Stimulated activated CD4-positive, alpha-beta T cell treated with anti-CD3 and anti-CD28 coated beads, Interleukin-12 subunit alpha, Interleukin-12 subunit beta, amount 100 ng/mL, for 24 hours (primary cell): ENCODE data around the gene SIM2.

Experiments
- DNase-seq, 2 experiments: peaks; one replicate each; pipeline ENCODE4 v3.0.0-alpha.2; 2020; ENCODE audit warnings: low read depth in 2 of 2

SIM2 gene

DNA sequence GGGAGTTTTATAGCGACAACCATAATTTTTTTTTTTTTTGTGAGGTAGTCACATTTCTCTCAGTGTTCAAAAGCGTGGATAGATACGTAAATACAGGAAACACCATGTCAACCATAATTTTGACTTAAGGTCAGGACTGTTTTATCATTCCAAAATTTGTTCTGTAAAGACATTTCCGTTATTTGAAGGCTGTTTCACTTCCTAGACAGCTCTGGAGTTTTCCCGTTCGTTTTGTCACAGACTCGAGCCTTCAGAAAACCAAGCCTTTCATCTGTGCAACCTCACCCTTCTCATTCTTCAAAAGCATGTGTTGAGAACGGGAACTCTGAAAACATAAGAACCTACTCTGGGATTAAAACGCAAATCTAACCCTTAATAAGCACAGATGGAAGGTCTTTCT, 17.9 kb downstream of the SIM2 start:
- no peak for DNase-seq

DNA sequence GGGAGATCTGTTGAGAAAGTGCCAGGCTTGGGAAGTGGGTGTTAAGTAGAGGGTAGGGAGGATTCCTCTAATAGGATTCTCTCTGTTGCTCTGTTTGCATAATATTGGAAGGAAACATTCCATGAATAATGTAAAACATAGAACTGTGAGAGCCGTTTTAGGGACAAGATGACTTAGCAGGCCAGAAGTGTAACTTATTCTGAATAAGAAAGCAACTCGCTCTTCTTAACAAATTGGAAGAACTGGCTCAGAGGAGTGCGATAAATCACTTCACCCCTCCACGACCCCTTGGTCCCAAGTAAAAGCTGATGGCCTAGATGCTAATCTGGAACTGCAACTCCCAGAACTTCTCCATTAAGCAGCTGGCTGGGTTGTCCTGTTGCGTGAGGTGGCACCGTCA, 19.1 kb downstream of the SIM2 start:
- DNase-seq = no peak

DNA sequence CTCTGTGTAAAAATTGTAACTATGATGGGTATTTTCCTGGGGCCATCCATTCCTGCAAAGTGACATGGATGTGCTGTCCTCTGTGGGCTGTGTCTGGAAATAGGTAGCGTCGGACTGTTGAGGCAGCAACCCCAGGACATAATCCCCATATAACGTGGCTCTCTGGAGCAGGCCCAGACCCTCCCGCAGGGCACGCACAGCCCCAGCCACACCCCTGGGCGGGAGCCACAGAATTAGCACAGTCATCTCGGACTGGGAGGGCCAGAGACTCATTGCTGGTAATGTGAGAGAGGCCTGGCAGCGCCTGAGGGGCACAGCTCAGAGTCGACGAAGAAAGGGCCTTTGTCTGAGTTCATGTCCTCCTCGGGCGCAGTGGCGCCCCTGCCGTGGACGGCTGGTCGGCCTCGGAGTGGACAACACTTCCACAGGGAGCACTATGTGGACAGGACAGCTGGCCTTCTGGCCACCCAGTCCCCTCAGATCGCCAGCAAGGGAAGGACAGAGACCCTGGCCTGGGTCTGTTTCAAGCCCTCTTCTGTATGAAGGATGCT, 20.1 kb downstream of the SIM2 start:
- DNase-seq = no peak

DNA sequence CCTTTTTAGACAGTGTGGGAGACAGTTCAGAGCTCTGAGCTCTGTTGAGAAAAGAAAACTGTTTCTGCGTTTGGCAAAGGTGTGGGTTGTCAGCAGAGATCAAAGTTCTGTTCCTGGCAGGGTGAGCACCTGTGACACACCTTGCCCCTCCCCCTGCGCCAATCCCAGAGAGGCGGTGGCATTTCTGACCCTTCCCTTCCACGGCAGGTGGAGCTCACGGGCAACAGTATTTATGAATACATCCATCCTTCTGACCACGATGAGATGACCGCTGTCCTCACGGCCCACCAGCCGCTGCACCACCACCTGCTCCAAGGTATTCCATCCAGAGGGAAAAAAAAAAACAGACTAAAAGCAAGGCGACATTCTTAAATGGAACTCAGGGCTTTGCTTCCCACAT, 20.7 kb downstream of the SIM2 start:
- no peak for DNase-seq

DNA sequence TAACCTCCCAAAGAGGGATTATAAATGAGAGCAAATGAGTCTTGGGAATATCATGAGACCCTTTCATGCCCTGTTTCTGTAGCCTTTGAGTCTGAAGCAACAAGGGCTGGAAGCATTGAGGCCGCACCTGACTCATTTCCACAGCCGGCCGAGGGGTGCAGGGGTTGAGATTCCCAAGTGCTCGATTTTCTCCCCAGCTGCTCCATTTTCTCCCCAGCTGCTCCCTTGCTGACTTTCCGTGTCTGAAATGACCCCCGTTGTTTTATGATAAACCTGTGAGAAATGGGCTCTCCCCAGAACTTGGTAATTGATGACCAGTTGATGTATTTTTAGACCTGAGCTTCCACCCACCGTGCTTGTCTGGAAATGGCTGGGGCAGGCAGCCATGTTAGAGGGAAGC, 22.9 kb downstream of the SIM2 start:
- no peak for DNase-seq

DNA sequence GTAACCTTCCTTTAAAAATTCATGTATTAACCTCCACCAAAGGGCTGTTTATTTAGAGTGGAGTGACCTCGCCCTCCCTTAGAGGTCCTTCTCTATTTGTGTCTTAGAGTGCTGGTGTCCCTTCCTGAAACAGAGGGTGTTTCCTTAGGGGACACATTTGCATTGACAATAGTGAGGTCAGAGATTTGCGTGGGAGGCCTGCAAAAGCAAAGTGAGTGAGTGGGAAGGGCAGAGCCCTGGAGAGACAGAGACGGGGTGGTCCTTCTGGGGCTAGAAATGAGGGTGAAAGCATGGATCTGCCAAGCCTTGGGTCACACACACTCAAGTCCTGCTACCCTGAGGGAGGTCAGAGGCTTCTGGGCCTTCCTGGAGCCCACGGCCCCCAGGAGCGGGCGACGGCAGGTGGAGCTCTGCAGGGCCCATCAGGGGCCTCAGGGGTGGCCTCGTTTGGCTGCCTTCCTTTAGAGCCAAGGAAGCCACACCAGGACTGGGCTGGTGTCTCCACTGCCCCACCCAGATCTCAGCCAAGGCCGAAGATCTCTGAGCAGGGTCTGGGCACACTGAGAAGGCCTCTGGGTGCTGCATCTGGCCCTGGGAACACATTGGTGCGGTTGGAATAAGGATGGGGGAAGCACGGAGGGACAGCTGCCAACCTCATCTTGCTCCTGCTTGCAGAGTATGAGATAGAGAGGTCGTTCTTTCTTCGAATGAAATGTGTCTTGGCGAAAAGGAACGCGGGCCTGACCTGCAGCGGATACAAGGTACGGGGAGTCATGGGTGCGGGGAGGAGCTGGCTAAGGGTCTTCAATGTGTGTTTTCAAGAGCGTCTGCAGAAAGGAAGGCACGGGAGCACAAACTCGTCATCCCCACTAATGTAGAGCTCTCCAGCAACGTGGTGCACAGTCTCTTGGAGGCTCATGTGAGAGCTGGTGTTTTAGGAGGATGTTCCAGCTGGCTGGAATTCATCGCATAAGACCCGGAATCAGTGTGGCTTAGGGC, 23.8 kb downstream of the SIM2 start:
- DNase-seq = no peak

DNA sequence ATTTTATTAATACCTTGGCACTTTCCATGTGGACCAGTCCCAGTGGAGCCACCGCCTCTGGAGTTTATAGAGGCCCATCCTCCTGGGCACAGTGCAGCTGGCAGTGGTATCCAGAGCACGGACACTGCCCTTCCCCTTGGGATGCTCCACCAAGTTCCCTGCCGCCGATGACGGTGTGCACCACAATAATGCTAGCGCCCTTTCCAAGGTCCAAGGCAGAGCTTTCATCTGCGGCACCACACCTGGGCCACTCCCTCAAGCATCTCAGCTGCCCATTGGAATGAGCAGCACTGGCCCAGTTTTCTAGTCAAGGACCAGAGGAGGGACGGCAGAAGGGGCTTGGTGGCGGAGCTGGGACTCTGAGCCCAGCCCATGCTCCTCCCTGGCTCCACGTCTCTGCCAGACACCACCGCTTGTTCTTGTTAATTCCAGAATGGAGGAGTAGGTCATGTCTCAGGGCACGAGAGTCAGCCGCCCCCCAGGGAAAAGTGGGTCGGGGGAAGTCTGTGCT, 24.5 kb downstream of the SIM2 start:
- DNase-seq = no peak

DNA sequence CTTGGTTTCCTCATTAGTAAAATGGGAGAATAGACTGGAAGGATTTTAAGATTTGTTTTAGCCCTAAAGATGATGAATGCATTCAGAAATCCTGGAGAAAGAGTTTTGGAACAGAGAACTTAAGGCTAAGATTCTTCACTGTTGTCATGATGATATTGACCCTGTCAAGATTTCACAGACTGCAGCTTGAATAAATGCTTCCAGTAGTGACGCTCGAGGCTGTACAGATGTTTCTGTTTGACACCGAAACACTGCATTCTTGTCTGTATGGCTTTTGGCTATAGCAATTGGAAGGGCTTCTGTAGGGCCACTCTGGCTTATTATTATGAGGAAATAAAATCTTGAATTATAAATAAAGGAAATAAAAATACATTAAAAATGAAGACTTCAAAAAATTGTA, 25.7 kb downstream of the SIM2 start:
- DNase-seq = no peak

DNA sequence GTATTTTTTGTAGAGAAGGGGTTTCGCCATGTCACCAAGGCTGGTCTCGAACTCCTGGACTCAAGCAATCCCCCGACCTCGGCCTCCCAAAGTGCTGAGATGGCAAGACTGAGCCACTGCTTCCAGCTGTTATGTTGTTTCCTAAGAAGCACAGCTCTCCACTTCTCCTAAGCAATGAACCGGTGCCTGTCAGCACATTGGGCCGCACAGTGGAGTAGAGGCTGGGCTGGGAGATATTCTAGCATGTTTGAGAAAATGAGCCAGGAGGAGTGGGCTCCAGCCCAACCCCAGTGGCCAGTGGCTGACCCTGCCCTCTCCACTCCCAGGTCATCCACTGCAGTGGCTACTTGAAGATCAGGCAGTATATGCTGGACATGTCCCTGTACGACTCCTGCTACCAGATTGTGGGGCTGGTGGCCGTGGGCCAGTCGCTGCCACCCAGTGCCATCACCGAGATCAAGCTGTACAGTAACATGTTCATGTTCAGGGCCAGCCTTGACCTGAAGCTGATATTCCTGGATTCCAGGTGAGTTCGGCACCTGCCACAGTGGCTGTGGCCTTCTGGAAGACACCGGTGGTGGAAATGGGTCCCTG, 27.0 kb downstream of the SIM2 start:
- no peak for DNase-seq

DNA sequence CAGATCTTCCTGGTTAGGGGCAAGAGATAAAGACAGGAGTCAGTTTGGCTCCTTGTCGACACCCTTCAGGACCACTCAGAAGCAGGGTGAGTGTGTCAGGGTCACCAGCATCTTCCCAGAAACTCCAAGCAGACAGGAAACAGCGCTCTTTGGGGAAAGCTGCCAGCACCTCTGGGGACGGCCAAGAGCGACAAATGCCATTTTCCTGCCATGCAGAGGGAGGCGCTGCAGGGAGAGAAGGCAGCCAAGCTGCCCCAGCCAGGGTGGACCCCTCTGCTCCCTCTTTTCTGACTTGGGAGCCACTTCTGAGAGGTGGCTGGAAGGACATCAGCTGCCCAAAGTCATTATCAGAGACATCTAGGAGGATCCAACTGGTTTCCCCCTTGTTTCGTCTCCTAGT, 29.0 kb downstream of the SIM2 start:
- DNase-seq = no peak

DNA sequence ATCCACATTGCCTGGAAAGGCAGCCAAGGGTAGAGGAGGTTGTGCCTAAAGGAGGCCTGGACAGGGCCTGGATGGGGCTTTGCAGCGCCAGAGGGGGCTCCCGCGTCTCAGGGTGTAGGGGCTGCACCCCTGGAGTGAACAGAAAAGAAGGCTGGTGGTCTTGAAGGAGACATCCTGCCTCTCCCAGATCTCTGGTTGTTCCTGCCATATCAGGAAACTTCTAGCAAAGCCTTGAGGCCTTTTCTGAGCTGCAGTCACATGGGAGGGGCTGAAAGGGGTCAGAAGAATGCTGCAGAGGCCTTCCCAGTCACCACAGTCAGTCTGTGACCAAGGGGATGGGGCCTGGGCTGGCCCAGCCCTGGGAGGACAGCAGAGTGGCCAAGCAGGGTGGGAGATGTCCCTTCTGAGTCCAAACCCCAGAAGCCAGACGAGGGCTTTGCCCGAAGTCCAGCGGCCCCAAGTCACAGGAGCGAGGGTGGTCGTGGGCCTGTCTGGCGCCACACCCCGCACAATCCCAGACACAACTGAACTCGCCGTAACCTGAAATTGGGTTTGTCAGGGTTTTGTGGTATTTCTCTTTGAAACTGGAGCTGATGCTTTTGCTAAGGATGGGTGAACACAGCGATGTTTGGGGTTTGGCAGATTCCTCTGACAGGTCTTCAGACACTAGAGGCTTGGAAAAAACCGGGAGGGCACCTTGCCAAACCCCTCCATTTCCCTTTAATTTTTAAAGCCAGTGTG, 29.6 kb downstream of the SIM2 start:
- DNase-seq = no peak

DNA sequence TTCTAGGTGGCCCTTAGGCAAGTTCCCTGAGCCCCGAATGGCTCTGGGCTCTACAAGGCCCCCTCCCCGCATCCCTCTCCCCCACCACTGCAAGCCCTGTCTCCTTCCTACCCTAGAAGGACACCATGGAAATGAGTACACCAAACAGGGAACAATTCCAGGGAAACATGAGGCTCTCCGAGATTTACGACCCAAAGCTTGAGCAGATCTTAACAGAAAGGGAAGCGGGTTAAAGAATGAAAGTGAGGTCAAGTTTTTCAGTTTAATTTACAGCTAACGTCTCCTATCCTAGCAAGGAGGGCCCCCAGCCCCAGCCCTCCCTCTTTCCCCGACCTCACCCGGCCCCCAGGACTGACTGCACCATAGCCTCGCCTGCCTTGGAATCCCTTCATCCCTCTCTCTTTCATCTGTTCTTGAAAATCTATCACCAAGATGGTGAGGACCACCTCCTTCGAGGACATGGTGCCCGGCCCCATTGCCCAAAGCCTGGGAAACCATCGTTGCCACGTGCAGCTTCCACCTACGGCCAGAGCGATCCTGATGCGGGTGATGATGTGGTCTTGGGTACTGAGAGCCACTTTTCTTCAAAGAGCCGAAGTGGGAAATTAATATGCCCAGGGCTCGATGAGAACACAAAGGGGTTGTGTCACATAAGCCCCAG, 30.5 kb downstream of the SIM2 start:
- DNase-seq = no peak

DNA sequence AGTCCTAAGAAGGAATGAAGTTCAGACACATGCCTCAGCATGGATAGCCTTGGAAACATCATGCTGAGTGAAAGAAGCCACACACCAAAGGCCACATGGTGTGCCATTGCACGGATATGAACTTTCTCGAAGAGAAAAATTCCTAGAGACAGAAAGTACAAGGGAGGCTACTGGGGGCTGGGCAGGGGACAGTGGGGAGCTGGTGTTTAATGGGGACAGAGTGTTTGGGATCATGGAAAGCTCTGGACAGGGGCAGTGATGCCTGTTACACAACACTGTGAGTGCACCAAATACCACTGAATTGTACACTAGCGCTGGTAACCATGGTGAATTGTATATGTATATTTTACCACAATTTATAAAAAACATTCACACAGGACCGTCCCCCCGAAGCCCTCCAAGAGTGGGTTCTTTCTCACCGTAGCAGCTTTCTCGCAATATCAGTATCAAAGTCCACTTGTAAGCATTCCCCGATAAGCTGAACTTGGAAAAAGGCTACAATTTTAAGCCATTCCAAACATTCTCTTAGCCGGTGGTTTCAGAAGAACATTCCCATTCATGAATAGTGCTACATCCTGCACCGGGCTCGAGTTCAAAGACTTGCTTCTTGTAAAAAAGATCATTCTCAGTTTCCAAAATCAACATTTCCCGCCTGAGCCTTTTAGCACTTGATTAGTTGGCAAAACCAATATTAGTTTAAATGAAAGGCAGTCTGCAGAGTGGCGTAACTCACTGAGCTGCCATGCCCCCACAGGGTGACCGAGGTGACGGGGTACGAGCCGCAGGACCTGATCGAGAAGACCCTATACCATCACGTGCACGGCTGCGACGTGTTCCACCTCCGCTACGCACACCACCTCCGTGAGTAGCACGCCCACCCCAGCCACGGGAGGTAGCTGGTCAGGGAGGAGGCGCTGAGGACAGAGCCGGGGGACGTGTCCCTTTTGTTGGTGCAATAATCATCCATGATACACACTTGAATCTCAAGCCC, 31.7 kb downstream of the SIM2 start:
- DNase-seq = no peak

DNA sequence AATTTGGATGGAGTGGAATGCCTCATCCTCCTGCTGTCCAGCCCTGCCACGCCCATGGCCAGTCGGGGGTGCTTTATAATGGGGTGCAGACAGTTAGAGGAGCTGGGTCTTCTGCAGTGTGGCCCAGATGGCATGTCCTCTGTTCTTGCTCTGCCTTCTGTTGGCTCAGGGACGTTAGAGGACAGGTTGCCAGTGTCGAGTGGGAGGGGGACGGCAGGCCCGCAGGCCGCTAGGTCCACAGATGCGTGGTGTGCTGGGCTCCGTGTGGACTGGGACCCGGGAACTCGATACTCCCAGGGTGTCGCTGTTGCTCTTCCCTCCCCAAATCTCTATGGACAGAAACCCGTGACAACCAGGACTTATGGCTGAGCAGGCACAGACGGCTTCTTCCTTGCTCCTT, 33.3 kb downstream of the SIM2 start:
- no peak for DNase-seq

DNA sequence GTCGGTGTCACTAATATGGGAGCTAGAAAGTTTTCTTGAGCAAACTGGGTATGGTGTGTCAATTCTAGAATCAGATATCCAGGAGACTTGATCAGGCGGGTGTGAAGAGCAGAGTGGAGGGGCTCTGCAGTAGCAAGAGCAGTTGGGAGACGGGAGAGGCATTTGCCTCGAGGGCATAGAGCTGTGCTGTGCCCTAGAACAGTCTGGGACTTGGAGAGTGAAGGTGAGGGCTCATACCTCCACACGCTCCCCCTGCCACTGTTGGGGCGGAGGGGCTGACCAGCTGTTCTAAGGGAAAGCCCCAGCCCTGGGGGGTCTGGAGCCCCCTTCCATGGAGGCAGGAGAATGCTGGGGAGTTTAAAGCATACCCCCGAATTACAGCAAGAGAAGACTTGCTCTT, 33.8 kb downstream of the SIM2 start:
- DNase-seq = no peak

DNA sequence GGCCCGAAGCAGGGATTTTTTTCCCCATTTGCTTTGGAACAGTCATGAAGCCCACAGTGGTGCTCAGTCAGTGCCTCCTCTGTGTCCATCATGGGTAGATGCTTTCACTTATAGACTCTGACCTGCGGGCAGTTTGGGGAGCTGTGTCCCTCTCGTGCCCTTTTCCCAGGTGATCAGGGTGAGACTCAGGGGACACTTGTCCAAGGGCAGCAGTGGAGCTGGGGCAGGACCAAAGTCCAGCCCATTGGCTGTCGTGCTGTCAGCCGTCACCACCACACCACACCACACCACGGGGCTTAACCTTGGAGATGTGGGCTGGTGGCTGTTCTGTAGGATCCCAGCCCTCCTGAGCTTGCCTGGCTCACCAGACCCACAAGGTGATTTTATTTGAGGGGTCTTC, 34.9 kb downstream of the SIM2 start:
- DNase-seq = no peak

DNA sequence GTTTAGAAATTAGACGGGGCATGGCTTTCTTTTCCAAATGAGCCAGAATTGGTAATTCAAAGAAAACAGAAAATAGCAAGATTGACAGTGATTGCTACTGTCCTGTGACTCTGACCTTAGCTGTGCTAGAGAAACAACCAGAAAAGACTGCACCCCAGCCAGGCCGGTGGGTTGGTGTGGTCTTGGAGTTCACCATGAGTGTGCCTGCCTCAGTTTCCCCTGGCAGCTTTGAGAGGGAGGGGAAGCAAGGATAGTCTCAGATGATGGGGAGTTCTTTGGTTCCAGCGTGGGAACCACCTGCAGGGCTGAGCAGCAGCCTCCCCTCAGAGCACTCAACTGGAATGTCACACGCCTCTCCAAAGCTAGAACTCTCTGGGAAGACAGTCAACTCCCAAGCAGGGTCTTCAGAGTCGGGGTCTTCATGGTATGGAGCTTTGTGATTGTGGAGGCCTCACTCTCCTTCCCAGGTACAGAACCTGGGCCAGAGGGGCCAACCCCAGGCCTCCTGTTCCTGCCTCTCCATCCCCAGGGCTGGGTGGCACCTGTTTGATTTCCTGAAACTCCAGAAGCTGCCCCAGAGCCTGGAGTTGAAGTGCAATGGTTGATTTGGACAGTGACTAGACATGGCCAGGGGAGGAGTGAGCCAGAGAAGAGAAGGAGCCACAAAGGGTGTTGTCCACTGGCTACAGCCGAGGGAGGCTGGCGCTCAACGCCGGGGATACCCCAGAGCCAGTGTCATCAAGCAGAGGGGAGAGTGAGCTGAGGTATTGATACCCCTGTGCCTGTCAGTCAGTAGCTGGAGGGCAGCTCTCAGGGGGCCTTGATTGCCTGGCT, 35.7 kb downstream of the SIM2 start:
- no peak for DNase-seq

DNA sequence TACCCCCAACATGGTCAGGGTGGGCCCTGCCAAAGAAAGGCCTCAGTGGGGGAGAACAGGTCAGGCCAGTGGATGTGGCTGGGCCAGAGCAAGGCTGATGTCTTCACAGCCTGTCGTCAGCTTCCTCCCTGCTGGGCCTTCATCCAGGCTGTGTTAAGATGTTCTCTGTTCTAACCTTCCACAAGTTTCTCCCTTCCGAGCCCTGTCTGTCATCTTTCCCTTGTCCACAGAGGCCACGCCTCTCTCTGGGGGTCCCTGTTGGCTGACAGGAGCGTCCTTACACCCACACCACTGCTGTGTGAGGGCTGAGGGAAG, 36.2 kb downstream of the SIM2 start:
- DNase-seq = no peak

DNA sequence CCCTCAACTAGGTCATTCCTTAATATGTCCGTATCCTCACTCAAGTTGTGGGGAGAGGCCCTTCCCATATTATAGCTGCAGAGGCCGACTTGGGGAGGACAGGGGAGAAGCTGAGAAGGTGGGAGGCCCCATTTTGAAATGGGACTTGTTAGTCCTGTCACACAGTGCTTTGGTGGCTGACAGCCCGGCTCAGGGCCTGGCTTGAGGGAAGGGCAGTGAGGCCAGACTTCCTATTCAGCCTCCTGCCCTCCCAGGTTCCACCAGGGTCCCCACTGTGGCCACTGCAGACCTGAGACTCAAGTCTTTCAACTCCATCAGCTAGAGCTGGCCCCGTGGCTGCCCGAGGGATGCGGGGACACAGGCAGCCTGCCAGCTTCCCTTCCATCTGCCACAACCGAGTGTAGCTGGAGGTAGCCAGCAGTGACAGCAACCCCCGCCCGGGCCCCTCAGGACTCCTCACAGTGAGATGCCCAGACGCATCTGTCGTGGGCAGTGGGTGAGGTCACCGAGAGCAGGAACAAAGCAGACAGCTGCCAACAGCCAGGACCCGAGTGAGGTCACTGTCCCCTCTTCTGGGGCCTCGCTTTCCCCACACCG, 36.9 kb downstream of the SIM2 start:
- no peak for DNase-seq
